ENCODE results near the gene IL12RB1. TPM values are rescaled to one million over a fixed set of nuclear protein-coding genes. Genes with fewer than 3 reads are reported as not detected.

IL12RB1 gene
- total and polyA plus RNA-seq, 2 of the 13 experiments (the other 11 are each of a cell fraction or from before 2014, with no cell fraction given) = 0.03 to 0.04 TPM

DNA sequence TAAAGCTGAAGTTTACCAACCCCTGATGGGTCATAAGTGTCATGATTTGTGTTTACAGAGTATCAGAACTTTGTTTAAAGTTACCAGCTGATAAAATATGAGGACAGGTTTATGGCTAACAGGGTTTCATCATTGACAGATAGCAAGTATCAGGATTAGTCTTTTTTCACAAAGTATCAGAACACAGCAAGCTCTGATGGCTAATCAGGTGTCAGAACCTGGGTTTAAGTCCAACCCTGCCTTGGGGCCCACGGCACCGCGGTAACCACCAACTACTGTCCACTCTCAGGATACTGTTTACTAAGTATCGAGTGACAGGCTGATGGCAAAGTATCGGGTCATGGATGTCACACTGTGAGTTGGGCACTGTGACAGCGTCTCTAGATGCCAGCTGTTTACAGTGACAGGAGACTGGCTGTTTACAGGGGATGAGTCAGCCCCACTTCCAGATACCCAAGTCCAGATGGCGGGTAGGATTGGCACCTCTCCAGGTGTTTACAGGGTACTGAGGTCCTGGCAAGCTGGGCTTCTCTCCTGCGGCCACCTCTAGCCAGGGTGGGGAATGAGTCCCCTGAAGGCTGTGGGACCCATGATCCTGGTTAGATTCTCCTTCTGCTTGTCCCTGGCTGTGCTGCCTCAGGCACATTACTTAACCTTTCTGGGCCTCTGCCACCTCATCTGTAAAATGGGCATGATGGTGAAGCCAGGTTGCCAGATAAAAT lies 57.0 kb downstream of the IL12RB1 start (continued):
- TF ChIP-seq RORA (CRISPR knock-in tag; IDR thresholded peaks at IDR 0.05) (no peak), YY1 (IDR thresholded peaks at IDR 0.05; ENCODE audit: insufficient read depth, insufficient replicate concordance, low read depth, low read length) (no peak), ZXDC (CRISPR knock-in tag; IDR thresholded peaks at IDR 0.05) (no peak), ISL2 (CRISPR knock-in tag; IDR thresholded peaks at IDR 0.05) (0 out of 2 replicates have a peak, but pooled peaks have one; percentile 26), ZNF773 (CRISPR knock-in tag; IDR thresholded peaks at IDR 0.05; ENCODE audit: borderline replicate concordance) (no peak), CBX2 (IDR thresholded peaks at IDR 0.05; ENCODE audit: low read depth, low read length) (no peak), CBX2 (CRISPR knock-in tag; IDR thresholded peaks at IDR 0.05; ENCODE audit: low read depth) (no peak), NR2F6 (IDR thresholded peaks at IDR 0.05) (peak; percentile 69), NR2F6 (CRISPR knock-in tag; IDR thresholded peaks at IDR 0.05) (peak; percentile 49), ZNF737 (CRISPR knock-in tag; IDR thresholded peaks at IDR 0.05; ENCODE audit: borderline replicate concordance) (no peak), ATF3 (CRISPR knock-in tag; IDR thresholded peaks at IDR 0.05) (peak; percentile 65; the same call in 1 of the 2 replicates), ZNF552 (CRISPR knock-in tag; IDR thresholded peaks at IDR 0.05; ENCODE audit: borderline replicate concordance) (no peak), TRIM24 (CRISPR knock-in tag; IDR thresholded peaks at IDR 0.05) (no peak), ZMAT3 (CRISPR knock-in tag; conservative IDR thresholded peaks at IDR 0.05) (no peak), ZNF784 (CRISPR knock-in tag; IDR thresholded peaks at IDR 0.05; ENCODE audit: borderline replicate concordance) (no peak), ZNF12 (CRISPR knock-in tag; IDR thresholded peaks at IDR 0.05) (no peak), FOXP4 (CRISPR knock-in tag; IDR thresholded peaks at IDR 0.05) (peak; percentile 83), ZBTB2 (CRISPR knock-in tag; IDR thresholded peaks at IDR 0.05; ENCODE audit: low read depth) (no peak), ISX (CRISPR knock-in tag; conservative IDR thresholded peaks at IDR 0.05) (no peak), TEAD3 (CRISPR knock-in tag; optimal IDR thresholded peaks at IDR 0.05; ENCODE audit: borderline replicate concordance) (peak; percentile 35)
- TF ChIP-seq, protein P1, sequence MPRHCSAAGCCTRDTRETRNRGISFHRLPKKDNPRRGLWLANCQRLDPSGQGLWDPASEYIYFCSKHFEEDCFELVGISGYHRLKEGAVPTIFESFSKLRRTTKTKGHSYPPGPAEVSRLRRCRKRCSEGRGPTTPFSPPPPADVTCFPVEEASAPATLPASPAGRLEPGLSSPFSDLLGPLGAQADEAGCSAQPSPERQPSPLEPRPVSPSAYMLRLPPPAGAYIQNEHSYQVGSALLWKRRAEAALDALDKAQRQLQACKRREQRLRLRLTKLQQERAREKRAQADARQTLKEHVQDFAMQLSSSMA (CRISPR knock-in tag; IDR thresholded peaks at IDR 0.05) = no peak
